ENCODE data around the gene ANKRD44.
"Not testable (repeated sequence)": the region's sequence is repeated elsewhere in the genome, so short reads cannot be mapped to it uniquely, and the experiment has no call there.

Gene ANKRD44

GRCh38 chr2:197322143-197322542 lies 11.6 kb upstream of the ANKRD44 start:
- DNase-seq = no peak

GRCh38 chr2:197315371-197315770 lies 4.8 kb upstream of the ANKRD44 start:
- no peak for DNase-seq

- DNase-seq = no peak
Observed at GRCh38 chr2:197312186-197312585, 1.6 kb upstream of the ANKRD44 start.

- no peak for DNase-seq
Observed at GRCh38 chr2:197311421-197312033, 947 bp upstream of the ANKRD44 start.

- no peak for DNase-seq
Observed at GRCh38 chr2:197310987-197311420, 424 bp upstream of the ANKRD44 start.

- no peak for DNase-seq
Observed at GRCh38 chr2:197309691-197310231, 819 bp downstream of the ANKRD44 start.

- no peak for DNase-seq
Observed at GRCh38 chr2:197308996-197309690, 1.4 kb downstream of the ANKRD44 start.

GRCh38 chr2:197308585-197308984 lies 2.0 kb downstream of the ANKRD44 start:
- DNase-seq = no peak

- no peak for DNase-seq
Observed at GRCh38 chr2:197307933-197308521, 2.6 kb downstream of the ANKRD44 start.

GRCh38 chr2:197307236-197307932 lies 3.2 kb downstream of the ANKRD44 start:
- no peak for DNase-seq

GRCh38 chr2:197306696-197307040 lies 3.9 kb downstream of the ANKRD44 start:
- DNase-seq = no peak

GRCh38 chr2:197306024-197306695 lies 4.4 kb downstream of the ANKRD44 start:
- no peak for DNase-seq

- DNase-seq = no peak
Observed at GRCh38 chr2:197304556-197305011, 6.0 kb downstream of the ANKRD44 start.

GRCh38 chr2:197300139-197300538 lies 10.4 kb downstream of the ANKRD44 start:
- no peak for DNase-seq

GRCh38 chr2:197298609-197299008 lies 12.0 kb downstream of the ANKRD44 start:
- DNase-seq = no peak

GRCh38 chr2:197297772-197298318 lies 12.7 kb downstream of the ANKRD44 start:
- no peak for DNase-seq

- no peak for DNase-seq
Observed at GRCh38 chr2:197297266-197297665, 13.3 kb downstream of the ANKRD44 start.

- no peak for DNase-seq
Observed at GRCh38 chr2:197296835-197297234, 13.7 kb downstream of the ANKRD44 start.

GRCh38 chr2:197294260-197294659 lies 16.3 kb downstream of the ANKRD44 start:
- no peak for DNase-seq

GRCh38 chr2:197293252-197294007 lies 17.1 kb downstream of the ANKRD44 start:
- DNase-seq = no peak

- DNase-seq = no peak
Observed at GRCh38 chr2:197292619-197293018, 18.0 kb downstream of the ANKRD44 start.

GRCh38 chr2:197287596-197287932 lies 23.0 kb downstream of the ANKRD44 start:
- not testable (repeated sequence) for DNase-seq

Measured in fibroblast of skin of back (primary cell).